Suprapubic skin (tissue), 4 donors: Measurements from ENCODE around the gene CTRL.

Experiments used
- CTCF ChIP-seq, 2 donors: fragments of 200-600 bp in 1 of 2; fragments of 450-650 bp in 1 of 2; sonication (generic) in 1 of 2; IDR thresholded peaks; one replicate each; pipeline ENCODE4 v1.5.1; 2016 to 2019; ENCODE audit warnings: antibody characterized with exemption in 2 of 2, mild to moderate bottlenecking in 1 of 2, moderate library complexity in 1 of 2
- EP300 ChIP-seq: sonication (generic); formaldehyde crosslinking; IDR thresholded peaks from one replicate; pipeline ENCODE4 v1.6.1; 2017; ENCODE audit warnings: antibody characterized with exemption
- POLR2A ChIP-seq, 2 donors: fragments of 450-650 bp; IDR thresholded peaks; one replicate each; pipeline ENCODE4 v1.6.1; 2017; ENCODE audit warnings: antibody characterized with exemption in 2 of 2, mild to moderate bottlenecking in 2 of 2, moderate library complexity in 2 of 2
- POLR2AphosphoS5 ChIP-seq, 3 donors: sonication (generic); formaldehyde crosslinking; IDR thresholded peaks; one replicate each; pipeline ENCODE4 v1.6.1; 2017; ENCODE audit warnings: antibody characterized with exemption in 3 of 3

GRCh38 chr16:67901734-67902133, 29.9 kb downstream of the CTRL start:
- no peak for TF ChIP-seq CTCF (IDR thresholded peaks at IDR 0.05)
- TF ChIP-seq EP300: no peak
- TF ChIP-seq POLR2A (IDR thresholded peaks at IDR 0.05): no peak
- no peak for TF ChIP-seq POLR2AphosphoS5 (IDR thresholded peaks at IDR 0.05)
